SK-N-MC (cell line): Measurements from ENCODE around the gene TTC9C.
A peak's percentile ranks its signal among the peaks of the same experiment; 100 is the strongest.

Source experiments
- DNase-seq: peaks from one replicate; pipeline ENCODE4 v3.0.0-alpha.2; 2011; ENCODE audit warnings: low read depth, low spot score
- H3K27ac ChIP-seq: fragments of 200-600 bp; sonication (generic); 2 replicates; pipeline ENCODE4 v1.5.1; 2016; ENCODE audit warnings: mixed run types
- H3K36me3 ChIP-seq: fragments of 200-600 bp; sonication (generic); 2 replicates; pipeline ENCODE4 v1.6.1; 2017; ENCODE audit warnings: antibody characterized with exemption, low read length, mixed read lengths; ENCODE audit not compliant: insufficient read depth
- H3K4me3 ChIP-seq: fragments of 200-600 bp; sonication (generic); 2 replicates; pipeline ENCODE4 v1.5.1; 2016
- H3K9ac ChIP-seq: fragments of 200-600 bp; sonication (generic); 2 replicates; pipeline ENCODE4 v1.8.0; 2017; ENCODE audit warnings: mixed run types, mixed read lengths; ENCODE audit not compliant: insufficient read length
- H3K9me3 ChIP-seq: fragments of 200-600 bp; sonication (generic); 2 replicates; pipeline ENCODE4 v1.6.1; 2017; ENCODE audit warnings: low read depth, mild to moderate bottlenecking, antibody characterized with exemption, low read length, moderate library complexity, mixed read lengths
- EZH2 ChIP-seq: fragments of 200-600 bp; sonication (generic); IDR thresholded peaks from one replicate; pipeline ENCODE4 v1.6.1; 2017; ENCODE audit warnings: antibody characterized with exemption
- FOXP2 ChIP-seq: optimal IDR thresholded peaks from 2 replicates; pipeline ENCODE3; 2011; ENCODE audit warnings: mild to moderate bottlenecking, moderate library complexity; ENCODE audit not compliant: insufficient read depth; ENCODE audit errors: extremely low read length, control extremely low read depth
- POLR2AphosphoS5 ChIP-seq: IDR thresholded peaks from 2 replicates; pipeline ENCODE4 v1.6.1; 2012; ENCODE audit warnings: mild to moderate bottlenecking, low read depth, low read length, borderline replicate concordance

TTC9C gene

GRCh38 chr11:62771144-62772021 lies 43.1 kb downstream of the TTC9C start, which contains the start of gene TAF6L:
Gene TAF6L, plus strand, starts transcription at chr11:62771396. Its CDS starts 4,388 bp downstream, at chr11:62775784.
- peak within 1 kb of the TSS; percentile 87 for H3K27ac ChIP-seq
- H3K9ac ChIP-seq, result peak within 1 kb of the TSS; percentile 86
- peak; percentile 75; the same call in 1 of the 2 replicates for TF ChIP-seq POLR2AphosphoS5
- no peak for TF ChIP-seq FOXP2
- peak; percentile 80 for DNase-seq
- peaks cover 28% of the 10 kb centered on the region; the same call in 1 of the 2 replicates for H3K36me3 ChIP-seq
- H3K4me3 ChIP-seq, result peak within 1 kb of the TSS; percentile 93
- no peaks in the 10 kb centered on the region for H3K9me3 ChIP-seq

GRCh38 chr11:62774407-62774806 lies 46.1 kb downstream of the TTC9C start:
- TF ChIP-seq POLR2AphosphoS5, result no peak
- TF ChIP-seq EZH2, result no peak
- TF ChIP-seq FOXP2, result no peak

GRCh38 chr11:62775646-62776045 lies 47.4 kb downstream of the TTC9C start:
- H3K27ac ChIP-seq, result no peak overlapping the region
- TF ChIP-seq POLR2AphosphoS5 (no peak), EZH2 (no peak)
- DNase-seq, result no peak
- H3K9ac ChIP-seq, result no peak overlapping the region
- peaks cover 46% of the 10 kb centered on the region; the same call in 1 of the 2 replicates for H3K36me3 ChIP-seq
- no peak overlapping the region for H3K4me3 ChIP-seq
- no peaks in the 10 kb centered on the region for H3K9me3 ChIP-seq

More at GRCh38 chr11:62774407-62774806, 46.1 kb downstream of the TTC9C start:
- DNase-seq, result no peak
- no peak overlapping the region for H3K4me3 ChIP-seq
- H3K36me3 ChIP-seq, result peaks cover 41% of the 10 kb centered on the region; the same call in 1 of the 2 replicates
- H3K9ac ChIP-seq, result no peak overlapping the region
- no peaks in the 10 kb centered on the region for H3K9me3 ChIP-seq
- H3K27ac ChIP-seq, result no peak overlapping the region

- Histone ChIP-seq H3K9ac (no peak overlapping the region), H3K36me3 (peaks cover 54% of the 10 kb centered on the region; the same call in 1 of the 2 replicates), H3K4me3 (no peak overlapping the region), H3K27ac (no peak overlapping the region), H3K9me3 (no peaks in the 10 kb centered on the region)
- TF ChIP-seq FOXP2 (no peak), POLR2AphosphoS5 (no peak), EZH2 (no peak)
- DNase-seq, result no peak
Measured at GRCh38 chr11:62777389-62777788, 49.1 kb downstream of the TTC9C start.

GRCh38 chr11:62778441-62778840 lies 50.2 kb downstream of the TTC9C start:
- no peak for DNase-seq
- no peak overlapping the region for H3K9ac ChIP-seq
- TF ChIP-seq POLR2AphosphoS5 (no peak), FOXP2 (no peak)

GRCh38 chr11:62782753-62783152 lies 54.5 kb downstream of the TTC9C start:
- Histone ChIP-seq H3K9me3 (no peaks in the 10 kb centered on the region), H3K36me3 (peaks cover 35% of the 10 kb centered on the region), H3K4me3 (no peak overlapping the region), H3K9ac (no peak overlapping the region), H3K27ac (no peak overlapping the region)
- TF ChIP-seq FOXP2, result no peak
- no peak for TF ChIP-seq POLR2AphosphoS5
- TF ChIP-seq EZH2, result no peak
- no peak for DNase-seq

More at GRCh38 chr11:62778441-62778840, 50.2 kb downstream of the TTC9C start:
- Histone ChIP-seq H3K4me3 (no peak overlapping the region), H3K27ac (no peak overlapping the region), H3K9me3 (no peaks in the 10 kb centered on the region), H3K36me3 (peaks cover 58% of the 10 kb centered on the region; the same call in 1 of the 2 replicates)

- peaks cover 35% of the 10 kb centered on the region for H3K36me3 ChIP-seq
- H3K9me3 ChIP-seq, result no peaks in the 10 kb centered on the region
- H3K27ac ChIP-seq, result peak overlapping the region; percentile 89
- no peak for DNase-seq
- peak overlapping the region; percentile 85 for H3K4me3 ChIP-seq
- no peak for TF ChIP-seq EZH2
- no peak for TF ChIP-seq POLR2AphosphoS5
- no peak for TF ChIP-seq FOXP2
- H3K9ac ChIP-seq, result peak overlapping the region; percentile 92
Measured at GRCh38 chr11:62786318-62787004, 58.2 kb downstream of the TTC9C start.
